ENCODE results near the gene CNTNAP3.
"Not testable (repeated sequence)": the region's sequence is repeated elsewhere in the genome, so short reads cannot be mapped to it uniquely, and the experiment has no call there.

The CNTNAP3 gene

GRCh38 chr9:39028168-39028567 is 259.8 kb downstream of the CNTNAP3 start:
- DNase-seq (ENCODE audit: low read depth in 1 of 2, low spot score in 1 of 2); in situ Hi-C loops (cut with HindIII; ENCODE audit: low pct_unique_long_range_greater_than_20kb, low sequenced_read_pairs): not testable (repeated sequence)

GRCh38 chr9:39025911-39026588 is 261.9 kb downstream of the CNTNAP3 start:
- in situ Hi-C loops (cut with HindIII; ENCODE audit: low pct_unique_long_range_greater_than_20kb, low sequenced_read_pairs); DNase-seq (ENCODE audit: low read depth in 1 of 2, low spot score in 1 of 2): not testable (repeated sequence)

Data from T47D (cell line).